Measurements from ENCODE around the gene ZFAND6.
"Not testable (repeated sequence)": the region's sequence is repeated elsewhere in the genome, so short reads cannot be mapped to it uniquely, and the experiment has no call there.

The ZFAND6 gene

GRCh38 chr15:80151576-80151975, 92.1 kb downstream of the ZFAND6 start:
- DNase-seq: no peak

GRCh38 chr15:80152180-80152895, 92.9 kb downstream of the ZFAND6 start:
- peak; percentile 99 for DNase-seq

GRCh38 chr15:80152896-80153876, 93.7 kb downstream of the ZFAND6 start, which contains the start of gene FAH:
Gene FAH, plus strand, starts transcription at chr15:80152999. Its CDS starts 56 bp downstream, at chr15:80153055.
- peak; percentile 57 for DNase-seq

- DNase-seq: no peak
These were observed 94.4 kb downstream of the ZFAND6 start for GRCh38 chr15:80153900-80154299.

- DNase-seq: no peak
These were observed 94.9 kb downstream of the ZFAND6 start for GRCh38 chr15:80154336-80154735.

- no peak for DNase-seq
These were observed 95.5 kb downstream of the ZFAND6 start for GRCh38 chr15:80155001-80155377.

GRCh38 chr15:80155378-80156175, 96.1 kb downstream of the ZFAND6 start:
- not testable (repeated sequence) for DNase-seq

GRCh38 chr15:80156176-80156720, 96.8 kb downstream of the ZFAND6 start:
- no peak for DNase-seq

GRCh38 chr15:80157215-80157614, 97.7 kb downstream of the ZFAND6 start:
- no peak for DNase-seq

GRCh38 chr15:80159301-80159700, 99.8 kb downstream of the ZFAND6 start:
- no peak for DNase-seq

- DNase-seq: no peak
These were observed 100.5 kb downstream of the ZFAND6 start for GRCh38 chr15:80159811-80160569.

GRCh38 chr15:80160570-80161156, 101.2 kb downstream of the ZFAND6 start:
- DNase-seq: peak; percentile 28

GRCh38 chr15:80161468-80162016, 102.1 kb downstream of the ZFAND6 start:
- no peak for DNase-seq

- DNase-seq: no peak
These were observed 102.6 kb downstream of the ZFAND6 start for GRCh38 chr15:80162059-80162554.

- DNase-seq: no peak
These were observed 103.7 kb downstream of the ZFAND6 start for GRCh38 chr15:80163217-80163616.

GRCh38 chr15:80163897-80164296, 104.4 kb downstream of the ZFAND6 start:
- no peak for DNase-seq

GRCh38 chr15:80167936-80168335, 108.5 kb downstream of the ZFAND6 start:
- DNase-seq: no peak

GRCh38 chr15:80168421-80168820, 108.9 kb downstream of the ZFAND6 start:
- DNase-seq: no peak

- no peak for DNase-seq
These were observed 110.4 kb downstream of the ZFAND6 start for GRCh38 chr15:80169768-80170357.

GRCh38 chr15:80170596-80170995, 111.1 kb downstream of the ZFAND6 start:
- no peak for DNase-seq

Measured in CD4-positive, alpha-beta T cell treated with Interleukin-17A for 4 hours (primary cell).